Measurements from ENCODE around the gene ALMS1. TPM values are rescaled to one million over a fixed set of nuclear protein-coding genes. Genes with fewer than 3 reads are reported as not detected.

ALMS1 gene
- total and polyA plus RNA-seq, 2 of the 8 experiments (the other 6 are each of a cell fraction or from before 2014, with no cell fraction given) = 21.8 to 45.6 TPM

DNA sequence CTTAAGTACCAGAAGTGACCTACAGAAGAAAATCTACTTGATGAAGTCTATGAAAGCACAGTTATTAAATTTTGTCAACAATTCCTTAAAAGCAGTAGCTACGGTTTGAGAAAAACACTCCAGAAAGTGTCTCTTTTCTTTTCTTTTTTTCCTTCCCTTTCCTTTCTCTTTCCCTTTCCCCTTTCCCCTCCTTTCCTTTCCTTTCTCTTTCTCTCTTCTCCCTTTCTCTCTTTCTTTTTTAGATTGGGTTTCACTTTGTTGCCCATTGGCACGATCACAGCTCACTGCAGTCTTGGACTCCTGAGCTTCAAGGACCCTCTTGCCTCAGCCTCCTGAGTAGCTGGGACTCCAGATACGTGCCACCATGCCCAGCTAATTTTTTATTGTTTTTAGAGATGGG is 2.6 kb upstream of the ALMS1 start:
- Histone ChIP-seq H3K23me2 (ENCODE audit: low read depth, low read length) (peaks cover 3% of the 10 kb centered on the region; the same call in 1 of the 2 replicates), H3K27me3 (replicated peaks in 1 of 4; ENCODE audit: control insufficient read depth in 3 of 4, extremely low read depth in 1 of 4, insufficient read depth in 3 of 4, low read length in 3 of 4) (peaks cover 0 to 20% (median 4%) of the 10 kb centered on the region in 4 experiments; a peak in 3 of 7 replicates)
- CTCF ChIA-PET (ENCODE audit: partially characterized antibody) = no interaction called here
- TF ChIP-seq NANOG (IDR thresholded peaks at IDR 0.05; ENCODE audit: insufficient read depth, low read depth, low read length, poor library complexity, severe bottlenecking) (no peak), KDM4A (IDR thresholded peaks at IDR 0.05; ENCODE audit: low read depth, low read length, severe bottlenecking) (no peak), SP1 (IDR thresholded peaks at IDR 0.05; ENCODE audit: low read depth, low read length) (no peak), EZH2 (IDR thresholded peaks at IDR 0.05; ENCODE audit: low read depth, low read length, severe bottlenecking) (no peak), POLR2A (IDR thresholded peaks at IDR 0.05; ENCODE audit: control extremely low read depth in 1 of 2, low read depth in 2 of 2, low read length in 2 of 2) (no peak), RXRA (IDR thresholded peaks at IDR 0.05; ENCODE audit: insufficient read depth, low read depth, low read length) (no peak), JUN (IDR thresholded peaks at IDR 0.05; ENCODE audit: low read depth, low read length) (no peak), TBP (IDR thresholded peaks at IDR 0.05; ENCODE audit: low read depth, low read length) (no peak), BRCA1 (IDR thresholded peaks at IDR 0.05; ENCODE audit: low read depth, low read length) (no peak), KDM1A (IDR thresholded peaks at IDR 0.05; ENCODE audit: borderline replicate concordance, low read length) (no peak), RAD21 (IDR thresholded peaks at IDR 0.05 in 1 of 2, conservative IDR thresholded peaks at IDR 0.05 in 1 of 2; ENCODE audit: low read depth in 2 of 2, low read length in 2 of 2) (no peak)
- TF ChIP-seq, protein P1, sequence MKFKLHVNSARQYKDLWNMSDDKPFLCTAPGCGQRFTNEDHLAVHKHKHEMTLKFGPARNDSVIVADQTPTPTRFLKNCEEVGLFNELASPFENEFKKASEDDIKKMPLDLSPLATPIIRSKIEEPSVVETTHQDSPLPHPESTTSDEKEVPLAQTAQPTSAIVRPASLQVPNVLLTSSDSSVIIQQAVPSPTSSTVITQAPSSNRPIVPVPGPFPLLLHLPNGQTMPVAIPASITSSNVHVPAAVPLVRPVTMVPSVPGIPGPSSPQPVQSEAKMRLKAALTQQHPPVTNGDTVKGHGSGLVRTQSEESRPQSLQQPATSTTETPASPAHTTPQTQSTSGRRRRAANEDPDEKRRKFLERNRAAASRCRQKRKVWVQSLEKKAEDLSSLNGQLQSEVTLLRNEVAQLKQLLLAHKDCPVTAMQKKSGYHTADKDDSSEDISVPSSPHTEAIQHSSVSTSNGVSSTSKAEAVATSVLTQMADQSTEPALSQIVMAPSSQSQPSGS (IDR thresholded peaks at IDR 0.05; ENCODE audit: low read length) = no peak

More for the DNA sequence above, 2.6 kb upstream of the ALMS1 start:
- no peak overlapping the region for H2BK20ac ChIP-seq (ENCODE audit: low read length)
- no peak for FAIRE-seq
- no peak overlapping the region for H2BK5ac ChIP-seq (ENCODE audit: low read depth, low read length)
- no peak overlapping the region for H3K18ac ChIP-seq (ENCODE audit: extremely low read depth, low read length)
- DNase-seq (ENCODE audit: low read depth in 1 of 2, low spot score in 2 of 2) = no peak
- no peaks in the 10 kb centered on the region for H4K20me1 ChIP-seq (replicated peaks in 1 of 2; ENCODE audit: control insufficient read depth in 1 of 2, insufficient read depth in 2 of 2, low read length in 2 of 2)
- no peak overlapping the region for H2BK120ac ChIP-seq (replicated peaks; ENCODE audit: low read depth, low read length)
- no peaks in the 10 kb centered on the region; the same call in none of the 2 replicates for H3K79me1 ChIP-seq (ENCODE audit: low read depth, low read length)
- H3K14ac ChIP-seq (ENCODE audit: insufficient read length) = no peak overlapping the region
- H3K4me1 ChIP-seq (replicated peaks in 1 of 4; ENCODE audit: control insufficient read depth in 3 of 4, insufficient read depth in 4 of 4, low read length in 3 of 4) = peaks cover 0 to 6% (median 2%) of the 10 kb centered on the region in 4 experiments; a peak in 6 of 7 replicates
- WGBS, 2 experiments (ENCODE audit: extremely low coverage in 1 of 2, insufficient coverage in 1 of 2, insufficient read length in 1 of 2, insufficient replicate concordance in 2 of 2, low coverage in 1 of 2, low lambda C conversion rate in 2 of 2, missing lambda C conversion rate in 1 of 2) = 78% methylated on average over 3 of the region's 3 CpGs; no CpG with 5 or more reads in 1 of the 2 experiments
- no peak overlapping the region for H2AFZ ChIP-seq (ENCODE audit: low read length)
- H3K4ac ChIP-seq (replicated peaks; ENCODE audit: insufficient read length, low read depth, low read length) = no peak overlapping the region
- no peak overlapping the region for H3K4me3 ChIP-seq (ENCODE audit: extremely low read depth in 1 of 4, insufficient read depth in 2 of 4, low read depth in 3 of 4, low read length in 4 of 4)
- H3K36me3 ChIP-seq (ENCODE audit: control insufficient read depth in 2 of 4, insufficient read depth in 4 of 4, low read length in 3 of 4) = no peaks in the 10 kb centered on the region
- H3K27ac ChIP-seq (ENCODE audit: low read depth, low read length) = no peak overlapping the region
- no peak overlapping the region for H3K23ac ChIP-seq (ENCODE audit: insufficient read length)
- H2BK12ac ChIP-seq (ENCODE audit: low read depth, low read length) = no peak overlapping the region
- H3K4me2 ChIP-seq (ENCODE audit: insufficient read depth in 1 of 2, low read depth in 2 of 2, low read length in 2 of 2) = no peak overlapping the region
- H4K8ac ChIP-seq (ENCODE audit: extremely low read depth, insufficient read depth, low read length) = no peak overlapping the region
- no peak overlapping the region for H3K56ac ChIP-seq (replicated peaks; ENCODE audit: insufficient read length, low read depth, low read length)
- H4K91ac ChIP-seq (replicated peaks; ENCODE audit: insufficient read length, low read length) = no peak overlapping the region
- no peaks in the 10 kb centered on the region for H3K9me3 ChIP-seq (ENCODE audit: insufficient read depth in 2 of 2, low read depth in 1 of 2, low read length in 1 of 2)
- no peak overlapping the region for H3K9ac ChIP-seq (replicated peaks in 1 of 4; ENCODE audit: extremely low read depth in 1 of 4, low read depth in 3 of 4, low read length in 3 of 4)
- peaks cover 7 to 18% of the 10 kb centered on the region in 2 experiments; a peak in 3 of 4 replicates for H3K79me2 ChIP-seq (ENCODE audit: control insufficient read depth in 1 of 2, insufficient read depth in 2 of 2, low read length in 2 of 2)
- H2AK5ac ChIP-seq (ENCODE audit: low read depth, low read length) = no peak overlapping the region
- H4K5ac ChIP-seq (ENCODE audit: insufficient read length, low read depth, low read length) = no peak overlapping the region
- POLR2A ChIA-PET (ENCODE audit: partially characterized antibody) = interaction anchor here (0.7 kb wide), 1 partner anchor 11 kb away, joined by 4 read pairs; no protein-coding TSS in a partner anchor
- no peak overlapping the region for H2BK15ac ChIP-seq (ENCODE audit: low read length)
